NB4 (cell line): Measurements from ENCODE around the gene KLHL13.

ENCODE experiments used
- CTCF ChIP-seq: IDR thresholded peaks from one replicate; pipeline ENCODE4 v1.5.1; 2012; ENCODE audit warnings: low read depth, low read length
- MAX ChIP-seq: IDR thresholded peaks from 2 replicates; pipeline ENCODE4 v1.6.1; 2011; ENCODE audit warnings: low read depth, low read length
- POLR2A ChIP-seq: IDR thresholded peaks from 2 replicates; pipeline ENCODE4 v1.6.1; 2011; ENCODE audit warnings: mild to moderate bottlenecking; ENCODE audit not compliant: insufficient read length; ENCODE audit errors: extremely low read depth

GRCh38 chrX:117871796-117872195 is 244.8 kb downstream of the KLHL13 start:
- TF ChIP-seq CTCF: no peak
- no peak for TF ChIP-seq POLR2A
- no peak for TF ChIP-seq MAX
